Epithelial cell of proximal tubule (primary cell): ENCODE results near the gene MYO15A. TPM values are rescaled to one million over a fixed set of nuclear protein-coding genes. Genes with fewer than 3 reads are reported as not detected.

Source experiments
- DNase-seq: peaks from one replicate; pipeline ENCODE4 v3.0.0-alpha.2; 2011; ENCODE audit warnings: low read depth
- H3K4me3 ChIP-seq: 2 replicates; pipeline ENCODE4 v1.5.1; 2011; ENCODE audit warnings: low read depth, mild to moderate bottlenecking, low read length
- CTCF ChIP-seq: conservative IDR thresholded peaks from 2 replicates; pipeline ENCODE4 v1.5.1; 2012; ENCODE audit warnings: low read depth, mild to moderate bottlenecking, low read length
- total RNA-seq: library from RNA; depleted of rRNA; stranded (reverse); fragments of >200 nt; gene quantifications from 2 replicates; pipeline ENCODE4 v1.2.3, GENCODE V29; 2015

MYO15A gene
- total RNA-seq = 0.07 and 0.17 TPM in 2 replicates

- TF ChIP-seq CTCF = no peak
- no peak for DNase-seq
- no peak within 1 kb of the TSS for H3K4me3 ChIP-seq
Measured at GRCh38 chr17:18108401-18109312, at the start of gene MYO15A. Gene MYO15A, plus strand, starts transcription at chr17:18108756. Its CDS starts 10,045 bp downstream, at chr17:18118801.

- H3K4me3 ChIP-seq = no peak overlapping the region
- no peak for DNase-seq
- no peak for TF ChIP-seq CTCF
Measured at GRCh38 chr17:18059283-18059682, 49.3 kb upstream of the MYO15A start.

- H3K4me3 ChIP-seq = no peak overlapping the region
- TF ChIP-seq CTCF = no peak
- DNase-seq = no peak
Measured at GRCh38 chr17:18064053-18064452, 44.5 kb upstream of the MYO15A start.

GRCh38 chr17:18065546-18065945 lies 43.0 kb upstream of the MYO15A start:
- no peak for TF ChIP-seq CTCF
- no peak overlapping the region for H3K4me3 ChIP-seq
- no peak for DNase-seq

- no peak for TF ChIP-seq CTCF
- no peak for DNase-seq
- H3K4me3 ChIP-seq = no peak overlapping the region
Measured at GRCh38 chr17:18066866-18067265, 41.7 kb upstream of the MYO15A start.

GRCh38 chr17:18069101-18069500 lies 39.5 kb upstream of the MYO15A start:
- no peak overlapping the region for H3K4me3 ChIP-seq
- DNase-seq = no peak
- no peak for TF ChIP-seq CTCF
